GM12873 (cell line): ENCODE results near the gene LENG1.

ENCODE experiments used
- TF ChIP-seq, protein P1 (sequence below): IDR thresholded peaks from 2 replicates; pipeline ENCODE4 v1.5.1; 2012; ENCODE audit warnings: low read depth, mild to moderate bottlenecking, moderate library complexity, low read length, control low read depth; ENCODE audit not compliant: insufficient read depth; ENCODE audit errors: missing control alignments

The LENG1 gene

DNA sequence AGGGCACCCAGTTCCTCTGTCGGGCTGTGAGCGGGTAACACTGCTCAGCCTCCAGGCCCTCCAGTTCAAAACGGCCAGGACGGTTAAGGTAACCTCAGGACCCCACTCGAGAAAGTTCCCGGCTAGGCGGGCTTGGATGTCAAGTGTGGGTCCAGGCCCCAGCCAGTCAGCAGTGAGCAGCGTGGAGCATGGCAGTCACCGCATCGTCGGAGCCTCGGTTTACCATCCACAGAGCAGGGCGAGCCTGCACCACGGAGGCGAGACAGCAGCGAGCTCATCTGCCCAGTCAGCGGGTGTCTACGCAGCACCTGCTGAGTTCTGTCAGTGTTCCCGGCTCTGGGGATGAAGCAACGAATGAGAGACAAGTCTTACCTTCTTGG lies 29.9 kb downstream of the LENG1 start:
- TF ChIP-seq, protein P1, sequence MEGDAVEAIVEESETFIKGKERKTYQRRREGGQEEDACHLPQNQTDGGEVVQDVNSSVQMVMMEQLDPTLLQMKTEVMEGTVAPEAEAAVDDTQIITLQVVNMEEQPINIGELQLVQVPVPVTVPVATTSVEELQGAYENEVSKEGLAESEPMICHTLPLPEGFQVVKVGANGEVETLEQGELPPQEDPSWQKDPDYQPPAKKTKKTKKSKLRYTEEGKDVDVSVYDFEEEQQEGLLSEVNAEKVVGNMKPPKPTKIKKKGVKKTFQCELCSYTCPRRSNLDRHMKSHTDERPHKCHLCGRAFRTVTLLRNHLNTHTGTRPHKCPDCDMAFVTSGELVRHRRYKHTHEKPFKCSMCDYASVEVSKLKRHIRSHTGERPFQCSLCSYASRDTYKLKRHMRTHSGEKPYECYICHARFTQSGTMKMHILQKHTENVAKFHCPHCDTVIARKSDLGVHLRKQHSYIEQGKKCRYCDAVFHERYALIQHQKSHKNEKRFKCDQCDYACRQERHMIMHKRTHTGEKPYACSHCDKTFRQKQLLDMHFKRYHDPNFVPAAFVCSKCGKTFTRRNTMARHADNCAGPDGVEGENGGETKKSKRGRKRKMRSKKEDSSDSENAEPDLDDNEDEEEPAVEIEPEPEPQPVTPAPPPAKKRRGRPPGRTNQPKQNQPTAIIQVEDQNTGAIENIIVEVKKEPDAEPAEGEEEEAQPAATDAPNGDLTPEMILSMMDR = no peak

DNA sequence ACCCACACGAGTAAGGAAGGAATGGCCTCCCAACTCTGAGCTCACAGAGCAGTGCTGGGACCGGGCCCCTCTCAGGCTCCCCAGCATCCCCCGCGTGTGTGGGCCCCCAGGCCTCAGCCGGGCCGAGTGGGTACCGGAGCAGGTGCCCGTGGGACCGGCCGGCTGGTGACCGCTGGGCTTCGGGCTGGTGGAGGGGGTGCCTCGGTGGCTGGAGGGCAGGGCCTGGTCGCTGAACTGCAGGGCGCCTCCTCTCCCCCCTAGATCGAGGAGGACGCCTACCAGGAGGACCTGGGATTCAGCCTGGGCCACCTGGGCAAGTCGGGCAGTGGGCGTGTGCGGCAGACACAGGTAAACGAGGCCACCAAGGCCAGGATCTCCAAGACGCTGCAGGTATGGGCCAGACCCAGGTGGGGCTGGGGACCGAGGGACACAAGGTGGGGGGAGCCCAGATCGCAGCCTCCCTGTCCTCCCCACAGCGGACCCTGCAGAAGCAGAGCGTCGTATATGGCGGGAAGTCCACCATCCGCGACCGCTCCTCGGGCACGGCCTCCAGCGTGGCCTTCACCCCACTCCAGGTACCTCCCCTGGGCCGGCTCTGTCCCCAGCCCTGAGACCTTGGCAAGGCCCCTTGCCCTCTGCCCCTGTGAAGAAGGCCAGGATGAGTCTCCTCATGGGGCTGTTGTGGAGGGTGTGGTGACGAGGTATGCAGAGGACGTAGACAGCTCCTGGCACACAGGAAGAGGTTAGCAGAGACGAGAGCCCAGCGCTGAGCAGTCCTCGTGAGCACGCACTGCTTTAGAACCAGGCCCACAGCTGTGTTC lies 30.5 kb downstream of the LENG1 start:
- TF ChIP-seq, protein P1 = no peak

DNA sequence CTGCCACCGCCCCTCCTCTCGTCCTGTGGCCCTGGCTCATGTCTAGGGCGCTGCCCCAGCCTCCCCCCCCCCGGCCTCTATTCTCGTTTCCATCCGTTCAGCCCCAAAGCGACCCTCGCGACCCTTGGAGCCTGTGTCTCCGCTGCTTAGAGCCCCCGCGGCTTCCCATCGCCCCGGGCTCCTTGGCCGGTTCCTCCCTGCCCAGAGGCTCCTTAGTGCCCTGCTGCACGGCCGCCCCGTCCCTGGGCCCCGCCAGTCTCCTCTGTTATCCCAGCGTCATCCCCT lies 31.1 kb downstream of the LENG1 start:
- TF ChIP-seq, protein P1 = no peak

DNA sequence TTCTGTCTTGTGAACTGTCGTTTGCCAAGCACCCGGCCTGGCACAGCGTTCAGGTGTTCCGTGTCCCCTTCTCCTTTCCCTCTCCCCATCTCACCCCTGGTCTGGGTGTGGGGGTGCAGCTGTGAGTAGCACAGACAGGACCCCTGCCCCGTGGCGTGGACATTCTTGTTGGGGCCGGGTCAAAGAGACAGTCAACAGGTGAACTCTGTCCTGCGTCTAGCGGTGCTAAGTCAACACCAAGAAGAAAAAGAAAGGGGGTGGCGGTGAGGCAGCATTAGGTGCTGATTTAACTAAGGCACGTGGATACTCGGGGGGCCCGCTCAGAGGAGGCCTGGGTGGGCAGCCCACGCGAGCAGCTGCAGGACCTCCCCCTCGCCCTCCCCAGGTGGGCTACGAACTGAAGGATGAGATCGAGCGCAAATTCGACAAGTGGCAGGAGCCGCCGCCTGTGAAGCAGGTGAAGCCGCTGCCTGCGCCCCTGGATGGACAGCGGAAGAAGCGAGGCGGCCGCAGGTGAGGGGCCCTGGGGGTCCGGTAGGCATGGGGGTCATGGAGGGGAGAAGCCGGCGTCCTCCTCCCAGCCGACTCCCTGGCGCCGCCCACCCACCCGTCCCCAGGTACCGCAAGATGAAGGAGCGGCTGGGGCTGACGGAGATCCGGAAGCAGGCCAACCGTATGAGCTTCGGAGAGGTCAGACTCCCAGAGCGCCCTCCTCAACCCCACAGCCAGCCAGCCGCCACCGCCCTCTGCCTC lies 31.7 kb downstream of the LENG1 start:
- TF ChIP-seq, protein P1 = no peak

DNA sequence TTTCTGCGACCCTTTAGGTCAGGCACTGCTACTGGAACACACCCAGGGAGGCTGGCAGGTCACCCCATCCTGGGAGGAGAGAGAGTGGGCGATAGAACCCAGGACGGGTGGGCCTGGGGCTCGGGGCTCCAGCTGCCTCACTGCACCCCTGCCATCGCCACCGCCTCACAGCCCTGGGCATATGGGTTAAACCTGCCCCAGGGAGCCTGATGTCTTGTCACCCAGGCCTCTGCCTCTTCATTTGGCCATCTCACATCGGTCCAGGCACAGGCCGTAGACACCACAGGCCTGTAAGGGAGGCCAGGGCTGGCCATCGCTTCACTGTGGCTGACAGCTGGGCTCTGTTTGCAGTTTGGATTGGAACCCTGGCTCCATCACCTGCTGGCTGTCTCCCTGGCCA lies 33.8 kb downstream of the LENG1 start:
- TF ChIP-seq, protein P1 = no peak

DNA sequence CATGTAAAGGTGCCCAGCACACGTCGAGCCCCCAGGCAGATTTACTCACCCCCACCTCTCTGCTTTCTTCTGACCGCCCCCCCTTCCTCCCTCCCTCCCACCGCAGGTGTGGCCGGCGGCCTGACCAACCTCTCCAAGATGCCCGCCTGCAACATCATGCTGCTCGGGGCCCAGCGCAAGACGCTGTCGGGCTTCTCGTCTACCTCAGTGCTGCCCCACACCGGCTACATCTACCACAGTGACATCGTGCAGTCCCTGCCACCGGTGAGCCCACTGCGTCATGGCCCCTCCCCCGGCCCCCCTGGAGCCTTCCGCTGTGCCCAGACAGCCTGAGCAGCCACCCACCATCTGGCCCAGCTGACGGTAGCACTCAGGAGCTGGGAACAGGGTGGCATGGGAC lies 35.1 kb downstream of the LENG1 start:
- TF ChIP-seq, protein P1 = no peak

DNA sequence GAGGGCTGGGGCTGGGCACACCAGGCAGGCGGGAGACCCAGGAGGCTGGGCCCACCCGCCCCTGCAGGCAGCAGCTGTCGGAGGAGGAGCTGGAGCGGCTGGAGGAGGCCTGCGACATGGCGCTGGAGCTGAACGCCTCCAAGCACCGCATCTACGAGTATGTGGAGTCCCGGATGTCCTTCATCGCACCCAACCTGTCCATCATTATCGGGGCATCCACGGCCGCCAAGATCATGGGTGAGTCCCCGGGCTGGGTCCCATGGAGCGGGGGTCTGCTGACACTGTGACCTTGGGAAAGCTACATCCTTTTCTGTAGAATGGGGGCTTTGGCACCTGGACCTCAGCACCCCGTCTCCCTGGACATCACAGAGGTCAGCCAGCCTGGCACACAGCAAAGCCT lies 35.8 kb downstream of the LENG1 start:
- TF ChIP-seq, protein P1 = no peak
